GM19452 (cell line): ENCODE measurements around the gene TOM1L2.
"Not testable (repeated sequence)": the region's sequence is repeated elsewhere in the genome, so short reads cannot be mapped to it uniquely, and the experiment has no call there.

ENCODE experiments used
- ATAC-seq: cut with Tn5 transposase; IDR thresholded peaks from one replicate; pipeline ENCODE4 v1.9.1; 2021; ENCODE audit not compliant: unreplicated experiment

The TOM1L2 gene

DNA sequence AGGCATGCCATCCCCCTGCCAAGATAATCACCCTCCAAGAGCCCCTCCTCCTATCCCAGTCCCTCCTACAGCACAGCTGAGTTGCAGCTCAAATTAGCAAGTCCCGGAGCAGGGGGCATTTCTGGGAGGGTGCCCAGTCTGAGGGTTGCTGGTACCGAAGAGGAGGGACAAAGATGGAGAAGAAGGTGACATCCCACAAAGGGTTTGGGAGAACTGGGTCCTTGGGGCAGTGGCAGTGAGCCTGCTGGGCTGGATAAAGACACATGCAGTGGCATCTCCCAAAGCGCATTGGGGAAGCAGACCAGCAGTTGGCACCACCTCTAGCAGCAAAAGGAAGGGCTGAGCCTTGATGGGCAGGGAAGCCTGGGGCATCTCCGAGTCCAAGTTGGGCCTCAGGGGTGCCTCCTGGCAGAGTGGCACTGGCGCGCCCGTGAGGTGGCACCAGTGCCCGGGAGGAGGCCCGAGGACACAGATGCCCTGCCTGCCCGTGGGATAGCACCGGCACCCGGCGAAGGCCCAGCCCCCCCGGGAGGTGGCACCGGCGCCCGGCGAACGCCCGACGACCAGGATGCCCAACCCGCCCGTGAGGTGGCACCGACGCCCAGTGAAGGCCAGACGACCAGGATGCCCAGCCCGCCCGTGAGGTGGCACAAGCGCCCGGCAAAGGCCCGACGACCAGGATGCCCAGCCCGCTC lies 622 bp downstream of the TOM1L2 start:
- ATAC-seq, result no peak

DNA sequence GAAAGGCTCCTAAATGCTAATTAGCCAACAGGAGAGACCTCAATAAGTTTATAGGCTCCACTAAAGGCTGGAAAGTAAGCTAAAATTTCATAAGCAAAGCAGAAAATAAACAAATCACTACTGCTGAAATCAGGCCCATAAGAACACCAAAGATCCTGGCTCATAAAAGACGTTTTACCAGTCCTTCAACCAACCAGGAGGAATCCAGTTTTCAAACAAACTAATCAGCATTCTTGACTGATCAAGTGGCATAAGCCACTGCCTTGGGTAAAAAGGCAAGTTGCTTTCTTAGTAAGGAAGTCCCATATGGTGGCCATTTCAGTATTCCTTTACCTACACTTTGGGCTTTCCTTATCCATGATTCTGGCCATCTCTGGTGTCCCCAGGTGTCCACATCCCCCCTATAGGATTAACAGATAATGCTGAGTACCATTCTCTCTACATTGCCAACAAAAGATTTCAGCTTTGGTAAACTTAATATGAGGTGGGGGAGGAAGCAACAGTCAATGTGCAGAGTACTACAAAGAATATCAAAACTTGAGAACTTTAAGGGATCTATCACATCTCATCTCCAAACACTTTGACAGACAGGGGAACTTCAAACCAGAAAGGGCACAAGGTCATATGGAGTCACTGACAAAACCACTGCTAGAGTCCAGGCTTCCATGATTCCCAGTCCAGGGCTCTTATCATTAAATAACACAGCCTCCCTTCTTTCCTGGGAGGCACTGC lies 1.3 kb downstream of the TOM1L2 start:
- no peak for ATAC-seq

DNA sequence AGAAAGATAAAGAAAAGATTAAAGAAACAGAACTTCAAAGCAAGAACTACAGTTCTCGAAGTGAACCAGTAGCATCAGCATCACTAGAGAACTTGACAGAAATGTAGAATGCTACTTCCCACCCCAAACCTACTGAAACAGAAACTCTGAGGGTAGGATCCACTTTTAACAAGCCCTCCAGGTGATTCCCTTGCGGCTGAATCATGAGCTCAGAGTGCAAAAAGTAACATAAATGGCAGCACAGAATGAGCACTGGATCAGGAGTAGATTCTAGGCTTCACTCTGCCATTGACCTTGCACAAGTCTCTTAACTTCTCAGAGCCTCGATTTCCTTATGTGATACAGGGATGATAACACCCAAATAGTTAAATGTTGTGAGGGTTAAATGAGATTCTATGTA lies 5.8 kb downstream of the TOM1L2 start:
- no peak for ATAC-seq

DNA sequence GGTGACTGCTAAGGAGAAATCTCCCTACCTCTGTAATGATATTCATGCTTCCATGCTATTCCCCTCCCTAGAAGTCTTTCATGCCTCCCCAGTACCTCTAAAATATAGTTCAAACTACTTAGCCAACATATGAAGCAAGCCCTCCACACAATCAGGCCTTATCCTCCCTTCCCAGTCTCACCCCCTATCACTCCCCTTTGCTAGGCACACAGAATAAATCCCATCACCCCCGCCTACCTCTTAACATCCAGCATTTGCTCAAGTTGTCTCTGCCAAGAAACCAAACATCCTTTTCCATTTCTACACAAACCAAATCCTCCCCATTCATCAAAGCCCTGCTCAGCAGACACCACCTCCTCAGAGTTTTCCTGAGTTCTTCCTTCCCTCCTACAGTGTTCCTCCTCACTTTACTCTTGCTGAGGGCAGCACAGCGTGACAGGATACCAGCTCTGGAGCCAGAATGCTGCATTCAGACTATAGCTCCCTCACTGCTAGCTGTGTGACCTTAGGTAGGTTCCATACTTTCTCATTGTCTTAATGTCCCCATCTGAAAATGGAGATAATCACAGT lies 7.0 kb downstream of the TOM1L2 start:
- ATAC-seq, result no peak

DNA sequence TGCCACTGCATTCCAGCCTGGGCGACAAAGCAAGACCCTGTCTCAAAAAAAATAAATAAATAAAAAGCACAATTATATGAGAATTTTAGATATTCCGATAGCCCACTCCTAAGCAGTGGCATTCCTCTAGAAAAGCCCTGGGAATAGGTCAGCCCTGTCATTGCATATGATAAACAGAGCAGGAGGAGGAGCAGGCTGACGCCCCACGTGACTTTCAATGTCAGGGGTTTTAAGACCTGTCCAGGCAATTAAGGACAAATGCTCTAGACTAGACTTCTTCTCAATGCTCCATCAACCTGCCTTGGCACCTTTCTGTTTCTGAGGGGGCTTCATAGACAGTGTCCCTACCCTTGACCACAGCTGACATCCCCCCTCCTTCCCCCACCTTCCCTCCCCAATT lies 7.5 kb downstream of the TOM1L2 start:
- ATAC-seq, result no peak

DNA sequence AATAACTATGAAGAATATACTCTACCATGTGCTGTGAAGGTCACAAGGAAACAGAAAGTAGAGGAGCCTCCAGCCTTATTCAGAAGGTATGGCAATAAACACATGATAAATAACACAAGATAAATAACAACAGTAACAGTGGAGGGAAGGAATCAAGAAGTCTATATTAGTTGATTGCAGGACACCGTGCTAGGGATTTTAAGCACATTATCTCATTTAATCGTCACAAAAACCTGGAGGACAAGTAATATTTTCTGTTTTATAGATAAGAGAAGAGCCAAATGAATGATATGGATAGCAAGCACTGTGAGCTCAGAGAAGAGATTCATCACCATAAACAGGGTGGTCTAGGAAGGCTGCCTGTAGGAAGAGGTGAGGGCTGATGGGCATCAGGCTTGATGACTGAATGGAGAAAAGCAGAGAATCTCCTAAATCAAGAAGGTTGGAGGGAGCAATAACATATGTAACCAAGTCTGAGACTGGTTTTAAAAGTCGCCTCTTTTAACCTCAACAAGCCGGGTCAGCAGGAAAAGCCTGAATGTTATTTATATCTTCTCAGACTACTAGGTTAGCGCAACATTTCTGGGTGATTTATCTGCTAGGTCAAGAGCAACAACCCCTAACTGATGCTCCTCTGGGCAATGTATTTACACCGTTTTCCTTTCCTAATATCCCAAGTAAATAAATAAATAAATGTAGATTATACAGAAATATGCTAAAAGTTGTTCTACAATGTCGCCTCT lies 8.3 kb downstream of the TOM1L2 start:
- no peak for ATAC-seq

DNA sequence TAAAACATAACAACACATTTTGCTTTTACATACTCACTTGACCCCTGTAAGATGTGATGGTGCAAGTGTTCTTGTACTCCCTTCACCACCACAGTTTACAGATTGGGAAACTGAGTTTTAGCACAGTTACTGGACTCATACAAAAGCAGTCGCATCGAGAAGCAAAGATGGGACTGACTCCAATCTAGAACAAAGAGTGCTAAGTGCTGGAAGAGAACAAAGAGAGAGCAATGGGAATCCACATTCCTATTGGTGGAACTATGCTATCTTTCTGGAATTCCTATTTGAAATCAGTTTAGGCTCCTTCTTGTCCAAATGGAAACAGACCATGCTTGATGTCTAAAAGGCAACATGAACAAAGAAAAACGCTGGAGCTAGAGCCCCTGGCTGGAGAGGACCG lies 9.1 kb downstream of the TOM1L2 start:
- no peak for ATAC-seq

DNA sequence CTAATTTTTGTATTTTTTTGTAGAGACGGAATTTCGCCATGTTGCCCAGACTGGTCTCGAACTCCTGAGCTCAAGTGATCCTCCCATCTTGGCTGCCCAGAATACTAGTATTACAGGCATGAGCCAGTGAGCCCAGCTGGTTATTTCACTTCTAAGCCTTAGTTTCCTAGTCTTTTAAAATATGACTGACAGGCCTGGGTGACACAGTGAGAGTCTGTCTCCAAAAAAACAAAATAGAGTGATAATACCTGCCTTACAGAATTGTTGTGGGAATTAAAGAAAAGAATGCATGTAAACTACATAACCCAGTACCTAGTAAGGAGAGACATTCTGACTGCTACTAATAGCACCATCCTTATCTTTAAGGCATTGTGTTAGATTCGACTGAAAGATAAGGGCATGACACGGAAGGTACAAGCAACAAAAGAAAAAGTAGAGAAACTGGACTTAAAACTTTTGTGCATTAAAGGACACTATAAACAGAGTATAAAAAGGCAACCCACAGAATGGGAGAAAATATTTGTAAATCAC lies 11.6 kb downstream of the TOM1L2 start:
- no peak for ATAC-seq

DNA sequence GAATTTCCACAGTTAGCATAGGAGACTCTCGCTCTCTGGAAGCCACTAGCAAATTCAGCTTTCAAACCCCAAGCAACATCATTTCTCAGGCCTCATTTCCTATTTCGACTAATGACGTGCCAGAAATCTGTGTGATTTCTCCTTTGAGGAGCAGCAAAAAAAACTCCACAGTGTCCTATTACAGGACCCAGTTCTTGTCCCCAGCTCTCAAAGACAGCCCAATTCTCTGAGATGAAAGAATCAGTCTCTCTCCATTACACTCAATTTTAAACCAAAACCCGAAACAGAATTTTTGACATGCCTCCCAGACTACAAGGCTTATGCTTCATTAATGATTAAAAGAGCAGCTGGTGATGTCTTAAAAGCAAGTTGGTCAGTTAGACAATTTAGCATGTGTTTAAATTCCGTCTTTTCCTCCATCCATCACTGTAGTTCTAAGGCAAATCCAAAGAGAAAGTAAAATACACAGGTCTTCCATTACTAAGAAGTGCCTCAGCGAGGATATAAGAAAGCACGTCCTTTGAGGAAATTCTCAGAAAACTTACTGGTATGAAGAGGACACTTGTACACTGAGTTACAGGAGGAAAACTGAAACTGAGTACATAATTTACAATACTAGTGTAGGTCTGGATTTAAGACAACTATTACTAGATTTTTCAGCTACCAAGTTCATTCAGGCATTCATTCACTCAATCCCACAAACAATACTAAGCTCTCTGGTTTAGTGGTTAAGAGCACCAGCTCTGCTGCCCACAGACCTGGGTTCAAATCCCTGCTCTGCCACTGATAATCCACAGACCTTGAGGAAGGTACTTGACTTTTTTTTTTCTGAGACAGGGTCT lies 12.5 kb downstream of the TOM1L2 start:
- ATAC-seq, result peak; percentile 67

DNA sequence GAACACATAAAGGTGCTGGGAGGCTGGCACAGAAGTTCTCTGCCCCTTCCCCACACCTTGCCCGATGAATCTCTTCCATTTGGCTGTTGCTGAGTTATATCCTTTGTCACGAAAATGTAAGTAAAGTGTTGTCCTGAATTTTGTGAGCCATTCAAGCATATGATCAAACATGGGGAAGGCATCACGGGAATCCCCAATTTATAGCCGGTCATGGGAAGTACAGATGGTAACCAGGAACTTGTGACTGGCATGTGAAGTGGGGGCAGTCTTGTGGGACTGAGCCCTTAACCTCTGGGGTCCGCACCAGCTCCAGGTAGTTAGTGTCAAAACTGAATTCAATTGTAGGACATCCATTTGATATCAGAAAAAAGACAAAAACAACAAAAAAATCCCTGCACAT lies 13.2 kb downstream of the TOM1L2 start:
- ATAC-seq, result no peak

DNA sequence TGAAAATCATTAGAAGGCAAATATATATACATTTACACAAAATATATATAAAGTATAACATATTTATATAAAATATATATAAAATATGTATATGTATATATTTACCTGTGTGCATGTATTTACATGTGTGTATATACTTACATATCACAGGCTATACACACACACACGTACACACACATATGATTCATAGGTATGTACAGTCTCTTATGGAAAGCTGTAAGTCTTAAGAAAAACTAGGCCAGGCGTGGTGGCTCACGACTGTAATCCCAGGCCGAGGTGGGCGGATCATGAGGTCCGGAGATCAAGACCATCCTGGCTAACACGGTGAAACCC lies 14.7 kb downstream of the TOM1L2 start:
- ATAC-seq, result no peak

DNA sequence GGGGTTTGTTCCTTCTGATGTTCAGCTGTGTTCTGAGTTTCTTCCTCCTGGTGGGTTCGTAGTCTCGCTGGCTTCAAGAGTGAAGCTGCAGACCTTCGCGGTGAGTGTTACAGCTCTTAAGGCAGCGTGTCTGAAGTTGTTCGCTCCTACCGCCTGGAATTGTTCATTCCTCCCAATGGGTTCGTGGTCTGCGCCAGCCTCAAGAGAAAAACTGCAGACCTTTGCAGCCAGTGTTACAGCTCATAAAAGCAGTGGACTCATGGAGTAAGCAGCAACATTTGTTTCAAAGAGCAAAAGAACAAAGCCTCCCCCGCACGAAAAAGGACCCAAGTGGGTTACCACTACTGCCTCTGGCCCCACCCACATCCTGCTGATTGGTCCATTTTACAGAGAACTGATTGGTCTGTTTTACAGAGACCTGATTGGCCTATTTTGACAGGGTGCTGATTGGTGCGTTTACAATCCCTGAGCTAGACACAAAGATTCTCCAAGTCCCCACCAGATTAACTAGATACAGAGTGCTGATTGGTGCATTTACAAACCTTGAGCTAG lies 16.3 kb downstream of the TOM1L2 start:
- not testable (repeated sequence) for ATAC-seq

DNA sequence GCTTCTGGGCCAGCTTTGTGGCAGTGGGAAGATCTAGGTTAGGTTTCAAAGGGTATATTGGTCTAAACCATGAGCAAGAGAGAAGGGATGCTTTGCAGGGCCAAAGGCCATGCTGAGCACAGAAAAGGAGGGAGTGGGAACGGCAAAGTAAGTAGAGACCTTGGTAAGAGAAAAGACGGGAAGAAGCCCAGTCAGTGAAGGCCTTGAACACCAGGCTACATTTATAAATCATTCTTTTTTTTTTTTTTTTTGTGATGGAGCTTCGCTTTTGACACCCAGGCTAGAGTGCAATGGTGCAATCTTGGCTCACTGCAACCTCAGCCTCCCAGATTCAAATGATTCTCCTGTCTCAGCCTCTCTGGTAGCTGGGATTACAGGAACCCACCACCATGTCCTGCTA lies 18.1 kb downstream of the TOM1L2 start:
- no peak for ATAC-seq

DNA sequence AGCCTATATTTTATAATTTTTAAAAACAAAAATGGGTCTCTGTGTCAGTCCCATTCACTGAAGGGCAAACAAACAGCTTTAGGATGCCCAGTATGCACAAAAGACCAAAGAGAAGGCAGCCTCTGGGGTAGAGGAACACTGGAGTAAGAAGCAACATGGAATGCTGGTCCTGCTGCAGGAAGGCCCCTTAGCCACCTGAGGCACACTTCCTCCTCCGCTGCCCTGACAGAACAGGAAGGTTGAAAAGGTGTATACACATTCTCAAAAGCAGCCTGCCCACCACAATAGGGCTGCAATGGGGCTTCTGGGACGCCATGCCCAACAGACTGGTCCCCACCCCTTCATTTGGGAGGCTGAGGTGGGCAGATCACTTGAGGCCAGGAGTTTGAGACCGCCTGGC lies 19.5 kb downstream of the TOM1L2 start:
- ATAC-seq, result no peak

DNA sequence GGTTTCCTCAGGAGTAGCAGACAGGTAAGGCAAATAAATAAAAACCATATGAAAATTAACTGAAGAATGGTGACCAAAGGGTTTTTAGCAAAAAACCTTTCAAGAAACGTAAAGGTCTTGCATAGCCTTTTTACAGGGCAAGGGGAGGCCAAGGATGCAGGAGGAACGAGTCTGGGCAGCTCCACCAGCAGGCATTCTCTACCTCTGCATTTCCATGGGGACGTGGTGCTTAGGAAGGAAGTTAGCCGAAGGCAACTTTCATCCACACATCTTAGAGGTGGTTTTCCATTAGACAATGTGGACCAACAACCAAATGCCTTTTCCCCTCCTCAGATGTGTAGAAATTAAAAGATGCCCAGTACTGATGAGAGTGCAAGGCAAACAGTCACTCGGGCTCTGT lies 20.7 kb downstream of the TOM1L2 start:
- ATAC-seq, result no peak

DNA sequence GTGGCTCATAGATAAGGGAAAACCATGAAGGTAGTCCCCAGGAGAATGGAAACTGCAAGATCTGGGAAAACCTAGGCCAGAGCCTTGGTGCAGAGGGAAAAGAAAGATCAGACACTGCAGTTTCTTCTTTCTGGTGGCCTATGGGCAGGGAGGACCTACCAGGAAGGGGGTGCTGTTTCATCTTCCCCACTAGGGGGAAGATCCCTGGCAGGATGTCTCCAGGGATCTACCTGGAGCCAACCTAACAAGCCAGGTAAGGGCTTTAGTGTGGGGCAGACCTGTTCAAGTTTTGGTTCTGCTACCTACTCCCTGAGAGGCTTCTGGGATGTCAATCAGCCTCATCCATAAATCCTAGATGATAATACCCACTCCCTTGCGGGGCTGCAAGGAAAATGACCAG lies 21.4 kb downstream of the TOM1L2 start:
- no peak for ATAC-seq

DNA sequence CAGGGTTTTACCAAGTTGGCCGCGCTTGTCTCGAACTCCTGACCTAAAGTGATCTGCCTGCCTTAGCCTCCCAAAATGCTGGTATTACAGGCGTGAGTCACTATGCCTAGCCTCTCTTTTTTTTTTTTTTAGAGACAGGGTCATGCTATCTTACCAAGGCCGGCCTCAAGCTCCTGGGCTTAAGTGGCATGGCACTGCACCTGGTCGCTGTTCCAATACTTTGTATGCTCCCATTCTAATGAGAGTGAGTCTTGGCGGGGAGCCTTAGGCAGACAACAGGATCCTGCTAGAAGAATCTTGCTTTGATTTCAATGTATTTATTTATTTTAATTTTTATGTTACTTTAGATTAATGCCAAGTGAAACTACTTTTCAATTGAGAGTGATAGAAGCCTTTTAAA lies 21.9 kb downstream of the TOM1L2 start:
- ATAC-seq, result no peak

DNA sequence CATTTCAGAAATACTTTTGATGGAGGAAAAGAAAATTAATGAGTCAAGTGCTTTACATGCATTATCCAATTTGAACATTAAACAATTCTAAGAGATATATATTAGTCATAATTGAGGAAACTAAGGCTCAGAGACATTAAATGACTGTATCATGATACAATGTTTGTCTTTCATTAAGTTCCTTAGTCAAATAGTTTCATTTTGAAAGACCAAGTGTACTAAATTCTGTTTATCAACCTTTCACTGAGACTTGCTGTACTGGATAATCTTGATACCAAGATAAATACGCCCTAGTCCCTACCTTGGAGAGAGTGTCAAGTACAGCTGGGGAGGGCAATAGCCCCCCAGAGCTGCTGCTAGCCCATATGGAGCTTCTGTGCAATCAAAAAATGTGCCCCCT lies 24.2 kb downstream of the TOM1L2 start:
- ATAC-seq, result no peak

DNA sequence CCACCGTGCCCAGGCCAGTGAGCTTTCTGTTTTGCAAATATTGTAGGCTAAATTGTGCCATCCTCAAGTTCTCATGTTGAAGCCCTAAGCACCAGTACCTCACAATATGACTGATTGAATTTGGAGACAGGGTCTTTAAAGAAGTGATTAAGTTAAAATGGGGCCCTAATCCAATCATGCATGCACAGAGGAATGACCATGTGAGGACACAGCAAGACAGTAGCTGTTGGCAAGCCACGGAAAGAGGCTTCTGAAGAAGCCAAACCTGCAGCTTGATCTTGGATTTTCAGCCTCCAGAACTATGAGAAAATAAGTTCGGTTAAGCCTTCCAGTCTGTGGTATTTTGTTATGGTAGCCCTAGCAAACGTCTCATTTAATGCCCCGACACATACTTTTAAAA lies 24.9 kb downstream of the TOM1L2 start:
- ATAC-seq, result no peak

DNA sequence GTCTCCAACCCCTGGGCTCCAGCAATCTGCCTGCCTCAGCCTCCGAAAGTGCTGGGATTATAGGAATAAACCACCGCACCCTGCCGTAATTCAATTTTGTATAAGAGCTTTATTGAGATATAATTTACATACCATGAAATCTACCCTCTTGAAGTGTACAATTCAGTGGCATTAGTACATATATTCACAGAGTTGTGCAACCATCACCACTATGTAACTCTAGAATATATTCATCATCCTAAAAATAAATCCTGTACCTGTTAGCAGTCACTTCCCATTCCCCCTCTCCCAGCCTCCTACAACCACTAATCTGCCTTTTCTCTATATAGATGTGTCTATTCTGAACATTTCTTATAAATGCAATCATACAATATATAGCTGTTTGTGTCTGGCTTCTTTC lies 26.1 kb downstream of the TOM1L2 start:
- ATAC-seq, result no peak

DNA sequence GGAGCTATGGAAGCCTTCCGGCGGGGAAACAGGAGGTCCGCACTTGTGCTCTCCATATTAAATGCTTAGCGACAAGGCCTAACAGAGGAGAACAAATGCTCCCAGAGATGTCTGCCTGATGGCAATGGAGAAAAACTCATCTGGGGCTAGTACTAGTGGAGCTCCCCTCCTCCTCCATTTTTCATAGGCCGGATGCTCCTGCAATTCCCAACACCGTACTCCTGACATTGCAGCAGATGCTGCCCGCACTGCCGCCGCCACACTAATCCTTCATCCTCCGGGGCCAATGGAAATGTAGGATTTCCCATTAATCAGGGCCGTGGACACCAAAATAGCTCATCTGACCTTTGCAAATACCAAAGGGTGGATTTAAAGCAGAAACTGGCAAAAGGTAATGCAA lies 27.5 kb downstream of the TOM1L2 start:
- no peak for ATAC-seq
